Measurements from ENCODE around the gene C1QTNF6.

Gene C1QTNF6

GRCh38 chr22:37163575-37164504 lies 24.2 kb downstream of the C1QTNF6 start:
- peaks cover 66% of the 10 kb centered on the region for H3K4me1 ChIP-seq
- H3K4me2 ChIP-seq = peak overlapping the region; percentile 67
- H3K9me3 ChIP-seq = peaks cover 16% of the 10 kb centered on the region
- H3K9ac ChIP-seq = peak overlapping the region; percentile 19; the same call in 1 of the 2 replicates
- H3K27ac ChIP-seq = 0 out of 2 replicates have a peak overlapping the region, but pooled peaks have one; percentile 35
- no peak for TF ChIP-seq Cebpa-rat (IDR thresholded peaks at IDR 0.05)
- no peak overlapping the region for H3K4me3 ChIP-seq
- no peaks in the 10 kb centered on the region for H4K20me1 ChIP-seq
- no peaks in the 10 kb centered on the region for H3K36me3 ChIP-seq
- H3K27me3 ChIP-seq = no peaks in the 10 kb centered on the region

GRCh38 chr22:37163096-37163489 lies 25.0 kb downstream of the C1QTNF6 start:
- TF ChIP-seq Cebpa-rat (IDR thresholded peaks at IDR 0.05) = no peak
- Histone ChIP-seq H4K20me1 (no peaks in the 10 kb centered on the region), H3K27ac (no peak overlapping the region), H3K4me1 (peaks cover 60% of the 10 kb centered on the region), H3K36me3 (no peaks in the 10 kb centered on the region), H3K27me3 (no peaks in the 10 kb centered on the region), H3K4me3 (no peak overlapping the region), H3K9ac (no peak overlapping the region), H3K9me3 (peaks cover 11% of the 10 kb centered on the region), H3K4me2 (peak overlapping the region; percentile 67)

GRCh38 chr22:37162221-37163095 lies 25.6 kb downstream of the C1QTNF6 start:
- H3K4me2 ChIP-seq = peak overlapping the region; percentile 33
- no peak overlapping the region for H3K4me3 ChIP-seq
- H3K27ac ChIP-seq = no peak overlapping the region
- H4K20me1 ChIP-seq = no peaks in the 10 kb centered on the region
- H3K9me3 ChIP-seq = peaks cover 11% of the 10 kb centered on the region
- no peak overlapping the region for H3K9ac ChIP-seq
- TF ChIP-seq Cebpa-rat (IDR thresholded peaks at IDR 0.05) = no peak
- peaks cover 53% of the 10 kb centered on the region for H3K4me1 ChIP-seq
- no peaks in the 10 kb centered on the region for H3K36me3 ChIP-seq
- H3K27me3 ChIP-seq = no peaks in the 10 kb centered on the region

- TF ChIP-seq Cebpa-rat (IDR thresholded peaks at IDR 0.05) = no peak
- H3K4me1 ChIP-seq = peaks cover 43% of the 10 kb centered on the region
- H3K4me2 ChIP-seq = no peak overlapping the region
Measured at GRCh38 chr22:37161443-37161842, 26.6 kb downstream of the C1QTNF6 start.

GRCh38 chr22:37160027-37160426 lies 28.0 kb downstream of the C1QTNF6 start:
- Histone ChIP-seq H3K4me1 (peaks cover 37% of the 10 kb centered on the region), H3K27me3 (no peaks in the 10 kb centered on the region), H3K9ac (no peak overlapping the region), H3K27ac (no peak overlapping the region), H3K4me2 (no peak overlapping the region), H3K36me3 (no peaks in the 10 kb centered on the region), H3K9me3 (peaks cover 11% of the 10 kb centered on the region), H3K4me3 (no peak overlapping the region), H4K20me1 (no peaks in the 10 kb centered on the region)
- no peak for TF ChIP-seq Cebpa-rat (IDR thresholded peaks at IDR 0.05)

More at GRCh38 chr22:37161443-37161842, 26.6 kb downstream of the C1QTNF6 start:
- H3K4me3 ChIP-seq = no peak overlapping the region
- H3K9ac ChIP-seq = no peak overlapping the region
- H3K36me3 ChIP-seq = no peaks in the 10 kb centered on the region
- H3K9me3 ChIP-seq = peaks cover 11% of the 10 kb centered on the region
- no peaks in the 10 kb centered on the region for H3K27me3 ChIP-seq
- H3K27ac ChIP-seq = no peak overlapping the region
- no peaks in the 10 kb centered on the region for H4K20me1 ChIP-seq

- Histone ChIP-seq H3K4me3 (no peak overlapping the region), H3K9me3 (peaks cover 11% of the 10 kb centered on the region), H3K4me1 (peaks cover 28% of the 10 kb centered on the region), H3K36me3 (no peaks in the 10 kb centered on the region), H4K20me1 (no peaks in the 10 kb centered on the region), H3K27me3 (no peaks in the 10 kb centered on the region), H3K4me2 (no peak overlapping the region), H3K9ac (no peak overlapping the region), H3K27ac (no peak overlapping the region)
- TF ChIP-seq Cebpa-rat (IDR thresholded peaks at IDR 0.05) = no peak
Measured at GRCh38 chr22:37158963-37159290, 29.1 kb downstream of the C1QTNF6 start.

- H3K9me3 ChIP-seq = peaks cover 11% of the 10 kb centered on the region
- no peaks in the 10 kb centered on the region for H3K27me3 ChIP-seq
- H3K27ac ChIP-seq = no peak overlapping the region
- H3K9ac ChIP-seq = no peak overlapping the region
- H3K36me3 ChIP-seq = no peaks in the 10 kb centered on the region
- H3K4me2 ChIP-seq = no peak overlapping the region
- TF ChIP-seq Cebpa-rat (IDR thresholded peaks at IDR 0.05) = no peak
- no peaks in the 10 kb centered on the region for H4K20me1 ChIP-seq
- H3K4me1 ChIP-seq = peaks cover 16% of the 10 kb centered on the region
- no peak overlapping the region for H3K4me3 ChIP-seq
Measured at GRCh38 chr22:37157516-37158285, 30.3 kb downstream of the C1QTNF6 start.

- TF ChIP-seq Cebpa-rat (IDR thresholded peaks at IDR 0.05) = no peak
- no peak overlapping the region for H3K4me3 ChIP-seq
Measured at GRCh38 chr22:37156686-37157435, 31.2 kb downstream of the C1QTNF6 start.

GRCh38 chr22:37155971-37156370 lies 32.1 kb downstream of the C1QTNF6 start:
- H3K9me3 ChIP-seq = peaks cover 5% of the 10 kb centered on the region
- no peak overlapping the region for H3K4me2 ChIP-seq
- H3K27ac ChIP-seq = no peak overlapping the region
- H3K36me3 ChIP-seq = no peaks in the 10 kb centered on the region
- H4K20me1 ChIP-seq = no peaks in the 10 kb centered on the region
- TF ChIP-seq Cebpa-rat (IDR thresholded peaks at IDR 0.05) = no peak
- peaks cover 8% of the 10 kb centered on the region for H3K4me1 ChIP-seq
- no peak overlapping the region for H3K9ac ChIP-seq
- H3K4me3 ChIP-seq = no peak overlapping the region
- H3K27me3 ChIP-seq = no peaks in the 10 kb centered on the region

More at GRCh38 chr22:37156686-37157435, 31.2 kb downstream of the C1QTNF6 start:
- H3K4me2 ChIP-seq = no peak overlapping the region
- peaks cover 8% of the 10 kb centered on the region for H3K4me1 ChIP-seq
- no peaks in the 10 kb centered on the region for H3K27me3 ChIP-seq
- H4K20me1 ChIP-seq = no peaks in the 10 kb centered on the region
- H3K9me3 ChIP-seq = peaks cover 11% of the 10 kb centered on the region
- no peak overlapping the region for H3K27ac ChIP-seq
- no peak overlapping the region for H3K9ac ChIP-seq
- no peaks in the 10 kb centered on the region for H3K36me3 ChIP-seq
